Astrocyte (in vitro differentiated cells and primary cell): ENCODE measurements around the gene PPP2R2D. TPM values are rescaled to one million over a fixed set of nuclear protein-coding genes. Genes with fewer than 3 reads are reported as not detected.

Source experiments
- DNase-seq: peaks from one replicate; pipeline ENCODE4 v3.0.0-alpha.2; 2010; ENCODE audit warnings: low read depth
- FAIRE-seq: peaks from 2 replicates; lab custom pipeline; 2011; peaks lifted over from hg19 to GRCh38; lab: Jason Lieb, UNC
- H2AFZ ChIP-seq: 2 replicates; pipeline ENCODE4 v1.6.0; 2012; ENCODE audit warnings: low read depth, low read length, inconsistent platforms
- H3K27ac ChIP-seq: 2 replicates; pipeline ENCODE4 v1.5.1; 2011; ENCODE audit warnings: low read depth, low read length, inconsistent platforms
- H3K27me3 ChIP-seq: 2 replicates; pipeline ENCODE4 v1.6.0; 2011; ENCODE audit warnings: low read length, inconsistent platforms; ENCODE audit not compliant: insufficient read depth
- H3K36me3 ChIP-seq: 2 replicates; pipeline ENCODE4 v1.5.1; 2011; ENCODE audit warnings: low read length, inconsistent platforms; ENCODE audit not compliant: insufficient read depth
- H3K4me1 ChIP-seq: 2 replicates; pipeline ENCODE4 v1.5.1; 2011; ENCODE audit warnings: low read length, inconsistent platforms; ENCODE audit not compliant: insufficient read depth
- H3K4me2 ChIP-seq: 2 replicates; pipeline ENCODE4 v1.6.0; 2012; ENCODE audit warnings: low read length, inconsistent platforms
- H3K4me3 ChIP-seq: 2 replicates; pipeline ENCODE4 v1.5.1; 2011; ENCODE audit warnings: low read depth, mild to moderate bottlenecking, low read length, inconsistent platforms; ENCODE audit not compliant: insufficient read depth
- H3K79me2 ChIP-seq: 2 replicates; pipeline ENCODE4 v1.6.0; 2012; ENCODE audit warnings: mild to moderate bottlenecking, low read length, inconsistent platforms; ENCODE audit not compliant: insufficient read depth
- H3K9ac ChIP-seq: 2 replicates; pipeline ENCODE4 v1.6.0; 2012; ENCODE audit warnings: mild to moderate bottlenecking, low read length, inconsistent platforms
- H3K9me3 ChIP-seq: 2 replicates; pipeline ENCODE4 v1.5.1; 2012; ENCODE audit warnings: low read depth, mild to moderate bottlenecking, low read length, inconsistent platforms; ENCODE audit not compliant: insufficient read depth
- H4K20me1 ChIP-seq: 2 replicates; pipeline ENCODE4 v1.6.0; 2012; ENCODE audit warnings: low read length, inconsistent platforms; ENCODE audit not compliant: insufficient read depth
- H3K27ac Mint-ChIP-seq: one replicate; pipeline ENCODE4 v1.8.0; 2021; ENCODE audit warnings: mild to moderate bottlenecking, mixed read lengths; ENCODE audit not compliant: unreplicated experiment
- H3K27me3 Mint-ChIP-seq: one replicate; pipeline ENCODE4 v1.8.0; 2021; ENCODE audit warnings: low read depth, mixed read lengths; ENCODE audit not compliant: unreplicated experiment
- H3K36me3 Mint-ChIP-seq: one replicate; pipeline ENCODE4 v1.8.0; 2021; ENCODE audit warnings: low read depth, mixed read lengths; ENCODE audit not compliant: unreplicated experiment
- H3K4me1 Mint-ChIP-seq: one replicate; pipeline ENCODE4 v1.8.0; 2021; ENCODE audit warnings: low read depth, mixed read lengths; ENCODE audit not compliant: unreplicated experiment
- H3K4me3 Mint-ChIP-seq: one replicate; pipeline ENCODE4 v1.8.0; 2021; ENCODE audit warnings: mild to moderate bottlenecking, moderate library complexity, mixed read lengths; ENCODE audit not compliant: unreplicated experiment
- H3K9me3 Mint-ChIP-seq: one replicate; pipeline ENCODE4 v1.8.0; 2021; ENCODE audit warnings: mild to moderate bottlenecking, mixed read lengths; ENCODE audit not compliant: unreplicated experiment
- CTCF ChIP-seq: IDR thresholded peaks from 2 replicates; pipeline ENCODE4 v1.5.1; 2011; ENCODE audit warnings: low read depth, mild to moderate bottlenecking, inconsistent platforms, low read length, moderate library complexity; ENCODE audit not compliant: insufficient read depth
- EZH2 ChIP-seq: IDR thresholded peaks from 2 replicates; pipeline ENCODE4 v1.6.1; 2012; ENCODE audit warnings: mild to moderate bottlenecking, low read length, inconsistent platforms; ENCODE audit not compliant: insufficient read depth
- total RNA-seq: library from RNA; stranded (reverse); gene quantifications from 2 replicates; pipeline ENCODE4 v1.2.1, GENCODE V29; 2021

PPP2R2D gene
- total RNA-seq, 1 donor from 2014 or later, result 32.5 TPM

- H3K27me3 Mint-ChIP-seq, result no peaks in the 10 kb centered on the region
- H3K79me2 ChIP-seq, result peaks cover 100% of the 10 kb centered on the region
- DNase-seq (no peak), FAIRE-seq (no peak)
- H3K9ac ChIP-seq, result no peak overlapping the region
- TF ChIP-seq CTCF (no peak), EZH2 (no peak)
- H3K4me2 ChIP-seq, result no peak overlapping the region
- peaks cover 2% of the 10 kb centered on the region for H3K9me3 Mint-ChIP-seq
- peak overlapping the region; percentile 14 for H3K4me3 Mint-ChIP-seq
- H4K20me1 ChIP-seq, result peaks cover 96% of the 10 kb centered on the region
- no peak overlapping the region for H3K4me3 ChIP-seq
- H3K36me3 Mint-ChIP-seq, result peaks cover 18% of the 10 kb centered on the region
- no peaks in the 10 kb centered on the region for H3K27me3 ChIP-seq
- H3K27ac ChIP-seq, result no peak overlapping the region
- peaks cover 41% of the 10 kb centered on the region for H3K4me1 Mint-ChIP-seq
- H3K27ac Mint-ChIP-seq, result no peak overlapping the region
- no peak overlapping the region for H2AFZ ChIP-seq
- peaks cover 18% of the 10 kb centered on the region for H3K4me1 ChIP-seq
- H3K9me3 ChIP-seq, result no peaks in the 10 kb centered on the region
- H3K36me3 ChIP-seq, result no peaks in the 10 kb centered on the region
Observed at GRCh38 chr10:131930150-131930549, 29.3 kb downstream of the PPP2R2D start.

DNA sequence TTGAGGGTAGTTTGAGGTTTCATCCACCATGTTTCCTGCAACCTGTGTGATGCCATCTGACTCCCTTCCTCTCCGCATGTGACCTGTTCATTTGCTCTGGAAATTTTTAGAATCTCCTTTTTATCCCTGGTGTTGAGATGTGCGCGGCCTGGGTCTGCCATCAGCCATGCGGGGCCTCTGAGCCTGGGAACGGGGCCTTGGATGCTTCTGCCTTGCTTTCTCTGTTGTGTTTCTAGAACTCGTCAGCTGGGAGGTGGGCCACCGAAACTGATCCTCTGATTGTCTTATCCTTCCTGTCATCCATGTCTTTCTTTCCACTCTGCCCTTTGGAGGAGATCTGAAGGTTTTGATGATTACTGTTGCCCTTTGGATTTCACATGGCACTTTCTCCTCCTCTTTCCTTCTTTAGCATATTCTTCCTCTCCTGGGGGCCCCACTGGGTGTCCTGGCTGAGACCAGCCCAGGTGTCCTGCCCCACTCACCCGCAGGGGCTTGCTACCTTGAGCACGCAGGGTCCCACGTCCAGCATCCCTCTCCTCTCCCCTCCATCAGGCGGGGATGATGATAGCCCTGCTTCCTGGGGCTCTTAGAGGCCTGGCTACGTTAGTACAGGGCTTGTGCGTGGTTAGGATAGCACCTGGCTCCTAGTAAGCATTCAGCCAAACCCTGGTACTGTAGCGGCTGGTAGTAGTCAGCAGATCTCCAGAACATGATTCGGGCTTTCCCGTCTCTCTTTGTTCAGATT lies 29.9 kb downstream of the PPP2R2D start:
- Histone ChIP-seq H3K4me3 (no peak overlapping the region), H3K4me2 (no peak overlapping the region), H3K79me2 (peaks cover 99% of the 10 kb centered on the region), H3K9me3 (no peaks in the 10 kb centered on the region), H4K20me1 (peaks cover 93% of the 10 kb centered on the region), H3K36me3 (no peaks in the 10 kb centered on the region), H2AFZ (no peak overlapping the region), H3K9ac (no peak overlapping the region), H3K27ac (no peak overlapping the region), H3K4me1 (peaks cover 18% of the 10 kb centered on the region), H3K27me3 (no peaks in the 10 kb centered on the region)
- Mint-ChIP-seq H3K9me3 (peaks cover 2% of the 10 kb centered on the region), H3K36me3 (peaks cover 14% of the 10 kb centered on the region), H3K27me3 (no peaks in the 10 kb centered on the region), H3K4me1 (peaks cover 41% of the 10 kb centered on the region), H3K27ac (peak overlapping the region; percentile 7), H3K4me3 (no peak overlapping the region)
- TF ChIP-seq CTCF (no peak), EZH2 (no peak)
- FAIRE-seq, result no peak
- DNase-seq, result no peak

- Histone ChIP-seq H4K20me1 (peaks cover 85% of the 10 kb centered on the region), H3K4me3 (no peak overlapping the region), H3K4me1 (peaks cover 18% of the 10 kb centered on the region), H3K4me2 (no peak overlapping the region), H3K36me3 (peaks cover 3% of the 10 kb centered on the region), H3K9me3 (no peaks in the 10 kb centered on the region), H3K79me2 (peaks cover 99% of the 10 kb centered on the region), H2AFZ (no peak overlapping the region), H3K27me3 (no peaks in the 10 kb centered on the region), H3K9ac (no peak overlapping the region), H3K27ac (no peak overlapping the region)
- TF ChIP-seq CTCF (no peak), EZH2 (no peak)
- FAIRE-seq (no peak), DNase-seq (no peak)
- no peak overlapping the region for H3K4me3 Mint-ChIP-seq
- peaks cover 2% of the 10 kb centered on the region for H3K9me3 Mint-ChIP-seq
- H3K4me1 Mint-ChIP-seq, result peaks cover 39% of the 10 kb centered on the region
- peaks cover 9% of the 10 kb centered on the region for H3K36me3 Mint-ChIP-seq
- no peaks in the 10 kb centered on the region for H3K27me3 Mint-ChIP-seq
- no peak overlapping the region for H3K27ac Mint-ChIP-seq
Observed at GRCh38 chr10:131931981-131932380, 31.2 kb downstream of the PPP2R2D start.
